ENCODE results near the gene HIGD2B. TPM values are rescaled to one million over a fixed set of nuclear protein-coding genes. Genes with fewer than 3 reads are reported as not detected.
"Not testable (repeated sequence)": the region's sequence is repeated elsewhere in the genome, so short reads cannot be mapped to it uniquely, and the experiment has no call there.

Gene HIGD2B, protein sequence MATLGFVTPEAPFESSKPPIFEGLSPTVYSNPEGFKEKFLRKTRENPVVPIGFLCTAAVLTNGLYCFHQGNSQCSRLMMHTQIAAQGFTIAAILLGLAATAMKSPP
- under 1 TPM in 1 of 4 donors, not detected in 3; 0.04 TPM for polyA plus RNA-seq
- long read RNA-seq, donor 1, result 0 reads
- long read RNA-seq, donor 2, result 0 reads
- long read RNA-seq, donor 3, result 0 reads
- long read RNA-seq, donor 4, result 0 reads
- long read RNA-seq, donor 5, result 0 reads
- long read RNA-seq, donor 6, result 0 reads
- long read RNA-seq, donor 7, partial matches to known transcripts, result 30 of 30 reads
- long read RNA-seq, donor 7, other reads (novel, unspliced or antisense), result 0 of 30 reads
- long read RNA-seq, donor 8, result 0 reads
- long read RNA-seq, donor 9, result 0 reads
- long read RNA-seq, donor 10, result 0 reads

DNA sequence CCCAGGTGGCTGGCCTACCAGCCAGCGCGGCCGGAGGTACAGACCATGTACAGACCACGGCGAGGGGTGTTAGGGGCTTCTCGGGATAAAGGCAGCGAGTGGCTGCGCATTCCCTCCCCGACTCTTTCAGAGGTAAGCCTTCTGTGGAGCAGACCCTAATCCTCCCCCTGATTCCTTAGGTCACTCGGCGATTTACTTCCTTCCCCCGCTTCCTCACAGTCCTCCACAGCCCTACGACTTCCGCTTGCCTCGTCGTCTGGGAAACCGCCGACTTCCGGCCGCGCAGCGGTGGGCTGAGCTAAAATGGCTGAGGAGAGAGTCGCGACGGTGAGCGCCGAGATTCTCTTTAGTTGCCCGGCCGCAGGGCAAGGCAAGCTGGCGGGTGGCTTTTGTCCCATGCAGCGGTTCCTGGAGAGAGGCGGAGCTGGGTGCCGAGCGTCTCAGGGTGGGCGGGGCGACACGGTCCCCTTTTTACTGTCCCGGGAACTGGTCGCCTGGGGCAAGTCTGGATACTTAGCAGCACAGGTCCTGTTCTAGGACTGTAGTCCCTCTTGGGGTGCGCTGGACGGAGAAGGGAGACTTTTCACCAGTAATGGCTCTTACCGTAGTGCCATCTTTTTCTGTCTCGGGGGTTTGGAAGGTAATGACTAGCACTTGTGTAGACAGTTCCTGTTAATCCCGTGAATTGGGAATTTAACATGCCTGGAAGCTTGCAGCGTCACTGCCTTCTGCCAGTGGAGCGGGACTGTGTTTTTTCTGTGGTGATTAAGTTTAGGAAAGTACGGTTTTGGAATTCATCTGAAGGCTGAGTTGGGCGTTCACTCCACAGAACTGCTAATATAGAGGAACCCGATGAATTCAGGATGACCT lies at the start of gene HIGD2B, which contains the start of gene BBS4:
HIGD2B (minus strand) TSS at position 258 of the 870 bp plus-strand sequence. CDS start 9,808 bp downstream, outside the sequence.
BBS4 (plus strand) TSS at position 283 of the 870 bp plus-strand sequence; CDS start at position 304, 21 bp downstream.
- WGBS, 3 donors, result 0 to 1% (median 0%) methylated on average over 48 to 49 of the region's 49 CpGs
- Histone ChIP-seq H3K36me3 (ENCODE audit: control insufficient read depth in 3 of 3, insufficient read depth in 2 of 3, low read depth in 1 of 3, low read length in 3 of 3) (no peaks in the 10 kb centered on the region), H3K27me3 (ENCODE audit: control insufficient read depth in 3 of 3, insufficient read depth in 3 of 3, low read length in 3 of 3) (peaks cover 0 to under 1% (median 0%) of the 10 kb centered on the region in 3 donors), H3K27ac (ENCODE audit: low read depth in 1 of 3, low read length in 2 of 3) (peak within 1 kb of the TSS; percentile 85 to 98 (median 90)), H3K9me3 (ENCODE audit: control insufficient read depth in 2 of 2, insufficient read depth in 1 of 2, low read depth in 1 of 2, low read length in 1 of 2) (no peaks in the 10 kb centered on the region), H3K4me1 (ENCODE audit: control insufficient read depth in 3 of 3, insufficient read depth in 2 of 3, low read depth in 1 of 3, low read length in 2 of 3) (peaks cover 0 to 5% (median 0%) of the 10 kb centered on the region in 3 donors), H3K4me3 (ENCODE audit: low read depth in 1 of 3, low read length in 3 of 3) (peak within 1 kb of the TSS; percentile 75 to 81 (median 77))
- FAIRE-seq, result no peak
- peak; percentile 93 to 97 for DNase-seq

DNA sequence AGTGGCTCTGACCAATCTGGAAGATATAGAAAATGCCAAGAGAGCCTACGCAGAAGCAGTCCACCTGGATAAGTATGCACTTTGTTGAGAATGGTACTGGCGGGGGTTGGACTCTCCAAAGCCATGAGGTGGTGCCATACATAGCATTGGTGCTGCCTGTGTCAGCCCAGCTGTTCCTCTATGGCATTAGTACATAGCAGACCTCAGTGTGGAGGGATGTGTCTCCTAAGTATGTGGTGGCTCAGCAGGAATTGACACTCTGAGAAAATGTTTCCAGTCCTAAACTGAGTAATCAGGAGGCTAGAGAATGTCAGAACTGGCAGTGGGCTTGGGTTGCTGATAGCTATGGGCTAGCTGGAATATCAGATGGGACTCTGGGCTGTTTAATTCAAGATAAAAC lies 49.1 kb upstream of the HIGD2B start:
- no peak for FAIRE-seq
- 93 to 98% (median 94%) methylated on average over 2 of the region's 2 CpGs for WGBS, 3 donors
- H3K36me3 ChIP-seq (ENCODE audit: control insufficient read depth in 3 of 3, insufficient read depth in 2 of 3, low read depth in 1 of 3, low read length in 3 of 3), result peaks cover 7 to 37% (median 13%) of the 10 kb centered on the region in 3 donors

GRCh38 chr15:72733941-72734738 lies 48.2 kb upstream of the HIGD2B start:
- Histone ChIP-seq H3K27ac (ENCODE audit: low read depth in 1 of 3, low read length in 2 of 3) (no peak overlapping the region), H3K36me3 (ENCODE audit: control insufficient read depth in 3 of 3, insufficient read depth in 2 of 3, low read depth in 1 of 3, low read length in 3 of 3) (peaks cover 7 to 36% (median 11%) of the 10 kb centered on the region in 3 donors), H3K9me3 (ENCODE audit: control insufficient read depth in 2 of 2, insufficient read depth in 1 of 2, low read depth in 1 of 2, low read length in 1 of 2) (no peaks in the 10 kb centered on the region), H3K4me3 (ENCODE audit: low read depth in 1 of 3, low read length in 3 of 3) (no peak overlapping the region), H3K27me3 (ENCODE audit: control insufficient read depth in 3 of 3, insufficient read depth in 3 of 3, low read length in 3 of 3) (no peaks in the 10 kb centered on the region), H3K4me1 (ENCODE audit: control insufficient read depth in 3 of 3, insufficient read depth in 2 of 3, low read depth in 1 of 3, low read length in 2 of 3) (no peaks in the 10 kb centered on the region)
- no peak for DNase-seq
- 72 to 91% (median 84%) methylated on average over 2 of the region's 2 CpGs for WGBS, 3 donors
- no peak for FAIRE-seq

More for the DNA sequence above, 49.1 kb upstream of the HIGD2B start:
- H3K9me3 ChIP-seq (ENCODE audit: control insufficient read depth in 2 of 2, insufficient read depth in 1 of 2, low read depth in 1 of 2, low read length in 1 of 2), result no peaks in the 10 kb centered on the region
- no peaks in the 10 kb centered on the region for H3K27me3 ChIP-seq (ENCODE audit: control insufficient read depth in 3 of 3, insufficient read depth in 3 of 3, low read length in 3 of 3)
- DNase-seq, result no peak
- peaks cover 0 to 2% (median 0%) of the 10 kb centered on the region in 3 donors for H3K4me1 ChIP-seq (ENCODE audit: control insufficient read depth in 3 of 3, insufficient read depth in 2 of 3, low read depth in 1 of 3, low read length in 2 of 3)
- no peak overlapping the region for H3K4me3 ChIP-seq (ENCODE audit: low read depth in 1 of 3, low read length in 3 of 3)
- no peak overlapping the region for H3K27ac ChIP-seq (ENCODE audit: low read depth in 1 of 3, low read length in 2 of 3)

DNA sequence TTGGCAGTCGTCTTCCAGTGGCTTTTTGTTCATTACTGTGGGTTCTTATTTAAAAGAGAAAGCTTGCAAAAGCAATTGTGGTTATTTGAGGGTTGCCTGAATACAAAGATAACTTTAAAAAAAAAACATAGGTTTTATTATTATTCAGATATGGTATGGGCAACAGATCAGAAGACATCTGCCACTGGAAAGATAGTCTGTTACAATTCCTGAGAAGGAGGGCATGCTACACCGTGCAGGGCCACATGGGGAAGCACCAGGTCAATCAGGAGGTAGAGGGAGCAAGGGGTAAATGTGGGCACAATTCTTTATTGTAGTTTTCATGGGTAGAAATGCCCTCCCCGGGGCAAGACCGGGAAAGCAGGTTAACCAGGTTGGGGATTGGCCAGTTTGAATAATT lies 46.5 kb upstream of the HIGD2B start:
- Histone ChIP-seq H3K36me3 (ENCODE audit: control insufficient read depth in 3 of 3, insufficient read depth in 2 of 3, low read depth in 1 of 3, low read length in 3 of 3) (peaks cover 7 to 29% (median 9%) of the 10 kb centered on the region in 3 donors), H3K27me3 (ENCODE audit: control insufficient read depth in 3 of 3, insufficient read depth in 3 of 3, low read length in 3 of 3) (no peaks in the 10 kb centered on the region), H3K27ac (ENCODE audit: low read depth in 1 of 3, low read length in 2 of 3) (no peak overlapping the region), H3K4me1 (ENCODE audit: control insufficient read depth in 3 of 3, insufficient read depth in 2 of 3, low read depth in 1 of 3, low read length in 2 of 3) (no peaks in the 10 kb centered on the region), H3K4me3 (ENCODE audit: low read depth in 1 of 3, low read length in 3 of 3) (no peak overlapping the region), H3K9me3 (ENCODE audit: control insufficient read depth in 2 of 2, insufficient read depth in 1 of 2, low read depth in 1 of 2, low read length in 1 of 2) (no peaks in the 10 kb centered on the region)
- FAIRE-seq, result no peak
- DNase-seq, result no peak
- WGBS, 3 donors, result 82 to 87% (median 85%) methylated on average over 4 of the region's 4 CpGs

- H3K27ac ChIP-seq (ENCODE audit: low read depth in 1 of 3, low read length in 2 of 3), result no peak overlapping the region
- H3K27me3 ChIP-seq (ENCODE audit: control insufficient read depth in 3 of 3, insufficient read depth in 3 of 3, low read length in 3 of 3), result no peaks in the 10 kb centered on the region
- no peaks in the 10 kb centered on the region for H3K4me1 ChIP-seq (ENCODE audit: control insufficient read depth in 3 of 3, insufficient read depth in 2 of 3, low read depth in 1 of 3, low read length in 2 of 3)
- peaks cover 4 to 27% (median 7%) of the 10 kb centered on the region in 3 donors for H3K36me3 ChIP-seq (ENCODE audit: control insufficient read depth in 3 of 3, insufficient read depth in 2 of 3, low read depth in 1 of 3, low read length in 3 of 3)
- FAIRE-seq (no peak), DNase-seq (no peak)
- H3K4me3 ChIP-seq (ENCODE audit: low read depth in 1 of 3, low read length in 3 of 3), result no peak overlapping the region
- no peaks in the 10 kb centered on the region for H3K9me3 ChIP-seq (ENCODE audit: control insufficient read depth in 2 of 2, insufficient read depth in 1 of 2, low read depth in 1 of 2, low read length in 1 of 2)
These were observed 46.1 kb upstream of the HIGD2B start for GRCh38 chr15:72732086-72732485.

DNA sequence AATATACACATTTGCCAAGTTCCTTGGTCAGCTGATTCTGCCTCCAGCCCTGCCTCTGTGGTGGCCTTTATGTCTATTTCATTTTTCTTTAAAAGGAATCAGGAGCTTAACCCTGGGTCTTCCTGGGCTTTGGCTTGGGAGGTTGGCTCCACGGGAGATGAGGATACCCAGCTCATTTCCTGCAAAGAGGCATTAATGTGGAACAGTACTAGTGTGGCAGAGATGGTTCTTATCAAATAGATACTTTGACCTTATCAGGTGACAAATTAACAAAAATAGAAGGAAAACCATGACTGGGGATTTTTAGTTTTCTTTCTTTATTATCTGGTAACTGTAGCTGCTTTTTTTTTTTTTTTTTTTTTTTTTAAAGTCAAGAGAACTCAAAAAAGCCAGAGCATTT lies 42.8 kb upstream of the HIGD2B start:
- H3K27me3 ChIP-seq (ENCODE audit: control insufficient read depth in 3 of 3, insufficient read depth in 3 of 3, low read length in 3 of 3), result no peaks in the 10 kb centered on the region
- peaks cover 0 to 17% (median 2%) of the 10 kb centered on the region in 3 donors for H3K36me3 ChIP-seq (ENCODE audit: control insufficient read depth in 3 of 3, insufficient read depth in 2 of 3, low read depth in 1 of 3, low read length in 3 of 3)
- no peaks in the 10 kb centered on the region for H3K9me3 ChIP-seq (ENCODE audit: control insufficient read depth in 2 of 2, insufficient read depth in 1 of 2, low read depth in 1 of 2, low read length in 1 of 2)
- no peak for FAIRE-seq
- H3K4me3 ChIP-seq (ENCODE audit: low read depth in 1 of 3, low read length in 3 of 3), result no peak overlapping the region
- 84 to 100% (median 90%) methylated on average over 1 of the region's 1 CpG for WGBS, 3 donors
- no peak for DNase-seq
- no peak overlapping the region for H3K27ac ChIP-seq (ENCODE audit: low read depth in 1 of 3, low read length in 2 of 3)
- no peaks in the 10 kb centered on the region for H3K4me1 ChIP-seq (ENCODE audit: control insufficient read depth in 3 of 3, insufficient read depth in 2 of 3, low read depth in 1 of 3, low read length in 2 of 3)

DNA sequence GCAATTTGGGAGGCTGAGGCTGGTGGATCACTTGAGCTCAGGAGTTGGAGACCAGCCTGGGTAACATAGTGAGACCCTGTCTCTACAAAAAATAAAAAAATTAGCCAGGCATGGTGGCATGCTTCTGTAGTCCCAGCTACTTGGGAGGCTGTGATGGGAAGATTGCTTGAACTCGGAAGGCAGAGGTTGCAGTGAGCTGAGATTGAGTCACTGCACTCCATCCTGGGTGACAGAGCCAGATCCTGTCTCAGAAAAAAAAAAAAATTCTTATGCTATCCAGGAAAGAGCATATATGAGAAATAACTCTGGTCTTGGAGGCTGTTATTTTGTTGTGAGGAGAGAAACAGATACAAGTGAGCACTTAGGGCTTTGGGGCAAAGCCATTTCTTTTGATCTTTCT lies 42.3 kb upstream of the HIGD2B start:
- not testable (repeated sequence) for H3K4me1 ChIP-seq (ENCODE audit: control insufficient read depth in 3 of 3, insufficient read depth in 2 of 3, low read depth in 1 of 3, low read length in 2 of 3); DNase-seq; H3K4me3 ChIP-seq (ENCODE audit: low read depth in 1 of 3, low read length in 3 of 3); FAIRE-seq; H3K27ac ChIP-seq (ENCODE audit: low read depth in 1 of 3, low read length in 2 of 3); H3K9me3 ChIP-seq (ENCODE audit: control insufficient read depth in 2 of 2, insufficient read depth in 1 of 2, low read depth in 1 of 2, low read length in 1 of 2); H3K27me3 ChIP-seq (ENCODE audit: control insufficient read depth in 3 of 3, insufficient read depth in 3 of 3, low read length in 3 of 3)
- 86 to 100% (median 93%) methylated on average over 1 of the region's 1 CpG for WGBS, 3 donors
- H3K36me3 ChIP-seq (ENCODE audit: control insufficient read depth in 3 of 3, insufficient read depth in 2 of 3, low read depth in 1 of 3, low read length in 3 of 3), result peaks cover 0 to 17% (median 2%) of the 10 kb centered on the region in 3 donors

DNA sequence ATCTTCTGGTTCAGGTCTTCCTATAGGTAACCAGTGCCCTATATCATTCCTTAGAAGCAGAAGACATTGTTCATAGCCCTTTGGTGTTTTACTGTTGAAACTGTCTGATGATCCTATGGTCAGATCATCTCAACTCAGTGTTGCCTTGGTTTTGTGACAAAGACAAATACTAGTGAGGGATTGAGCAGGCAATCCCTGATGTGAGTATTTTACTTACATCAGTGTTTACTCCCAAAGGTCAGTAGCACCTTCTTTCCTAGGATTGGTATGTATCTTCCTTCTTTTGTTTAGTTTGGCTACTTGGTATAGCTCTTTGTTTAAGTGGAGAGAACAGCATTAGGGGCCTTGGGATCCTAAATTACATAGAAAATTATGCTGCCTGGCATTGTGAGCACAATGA lies 41.2 kb upstream of the HIGD2B start:
- no peaks in the 10 kb centered on the region for H3K4me1 ChIP-seq (ENCODE audit: control insufficient read depth in 3 of 3, insufficient read depth in 2 of 3, low read depth in 1 of 3, low read length in 2 of 3)
- no peaks in the 10 kb centered on the region for H3K27me3 ChIP-seq (ENCODE audit: control insufficient read depth in 3 of 3, insufficient read depth in 3 of 3, low read length in 3 of 3)
- no peak overlapping the region for H3K27ac ChIP-seq (ENCODE audit: low read depth in 1 of 3, low read length in 2 of 3)
- no peak overlapping the region for H3K4me3 ChIP-seq (ENCODE audit: low read depth in 1 of 3, low read length in 3 of 3)
- DNase-seq (no peak), FAIRE-seq (no peak)
- H3K9me3 ChIP-seq (ENCODE audit: control insufficient read depth in 2 of 2, insufficient read depth in 1 of 2, low read depth in 1 of 2, low read length in 1 of 2), result no peaks in the 10 kb centered on the region
- H3K36me3 ChIP-seq (ENCODE audit: control insufficient read depth in 3 of 3, insufficient read depth in 2 of 3, low read depth in 1 of 3, low read length in 3 of 3), result peaks cover 0 to 13% (median 2%) of the 10 kb centered on the region in 3 donors
